Body of pancreas (tissue), 4 donors: ENCODE data around the gene TNIK. TPM values are rescaled to one million over a fixed set of nuclear protein-coding genes. Genes with fewer than 3 reads are reported as not detected.

ENCODE experiments used
- ATAC-seq: fragments of 150-250 bp; one replicate; pipeline ENCODE4 v1.9.1; 2016
- DNase-seq, 4 donors: peaks; one replicate each; pipeline ENCODE4 v3.0.0-alpha.2; 2019
- H3K27ac ChIP-seq, 4 donors: fragments of 200-600 bp; sonication (generic); 1 replicate in 3 of 4; 2 replicates in 1 of 4; pipeline versions ENCODE4 v1.5.1 to v1.6.1; 2016 to 2019; ENCODE audit warnings: mild to moderate bottlenecking in 1 of 4, mixed read lengths in 1 of 4, moderate library complexity in 1 of 4
- H3K27me3 ChIP-seq, 2 donors: fragments of 200-600 bp; sonication (generic); one replicate each; pipeline ENCODE4 v1.6.0; 2016; ENCODE audit warnings: mild to moderate bottlenecking in 1 of 2
- H3K36me3 ChIP-seq, 2 donors: fragments of 200-600 bp; sonication (generic); replicated peaks in 1 of 2; 2 replicates each; pipeline ENCODE4 v1.5.1; 2016; ENCODE audit warnings: low read depth in 2 of 2; ENCODE audit not compliant: insufficient read depth in 1 of 2
- H3K4me1 ChIP-seq: fragments of 200-600 bp; sonication (generic); one replicate; pipeline ENCODE4 v1.6.0; 2016
- H3K4me3 ChIP-seq, 2 donors: fragments of 200-600 bp; sonication (generic); 1 replicate in 1 of 2; 2 replicates in 1 of 2; pipeline ENCODE4 v1.5.1; 2016 to 2019
- H3K9me3 ChIP-seq, 3 donors: fragments of 200-600 bp; sonication (generic); 1 replicate in 2 of 3; 2 replicates in 1 of 3; pipeline ENCODE4 v1.5.1; 2016
- CTCF ChIP-seq, 7 experiments: fragments of 450-650 bp in 4 of 7; fragments of 200-600 bp in 3 of 7; sonication (generic) in 3 of 7; IDR thresholded peaks; one replicate each; pipeline ENCODE4 v1.5.1; 2016 to 2019; ENCODE audit warnings: antibody characterized with exemption in 7 of 7
- POLR2A ChIP-seq, 3 donors: fragments of 450-650 bp; IDR thresholded peaks; one replicate each; pipeline ENCODE4 v1.6.1; 2016; ENCODE audit warnings: antibody characterized with exemption in 3 of 3, mild to moderate bottlenecking in 2 of 3
- WGBS, 2 donors: methylation state at CpG; one replicate each; pipeline ENCODE4 v1.1.5; 2017; 5-methylcytosine and 5-hydroxymethylcytosine counted together
- intact Hi-C: fragments of 100-400 bp; cut with DNase I; formaldehyde crosslinking; loops from one replicate; pipeline ENCODE4 v1.15.1; 2023
- total RNA-seq, 2 donors: library from RNA; depleted of rRNA; stranded (reverse); fragments of >200 nt; gene quantifications; one replicate each; pipeline ENCODE4 v1.1.0, GENCODE V29; 2016

TNIK gene
- total RNA-seq, 2 donors from 2014 or later: 7.6 to 9.6 TPM

GRCh38 chr3:171189394-171190080, 270.7 kb downstream of the TNIK start:
- WGBS, 2 donors: 91 to 92% methylated on average over 3 of the region's 3 CpGs
- DNase-seq (no peak), ATAC-seq (no peak)
- intact Hi-C loops: loop anchor here (10.0 kb wide), 2 partner anchors 275 to 375 kb away; partner anchors contain the start of gene TNIK
- Histone ChIP-seq H3K4me3 (no peak overlapping the region), H3K4me1 (peaks cover 10% of the 10 kb centered on the region), H3K36me3 (no peaks in the 10 kb centered on the region), H3K9me3 (no peaks in the 10 kb centered on the region), H3K27ac (no peak overlapping the region), H3K27me3 (no peaks in the 10 kb centered on the region)
- TF ChIP-seq POLR2A (IDR thresholded peaks at IDR 0.05) (no peak), CTCF (IDR thresholded peaks at IDR 0.05) (no peak)

- DNase-seq (peak; percentile 18 to 37 (median 22)), ATAC-seq (peak; percentile 74)
- 31% methylated on average over 5 of the region's 5 CpGs for WGBS, 2 donors
- intact Hi-C loops: loop anchor here (10.0 kb wide), 2 partner anchors 277 to 377 kb away; partner anchors contain the start of gene TNIK
- Histone ChIP-seq H3K36me3 (no peaks in the 10 kb centered on the region), H3K27ac (no peak overlapping the region), H3K4me3 (no peak overlapping the region), H3K27me3 (no peaks in the 10 kb centered on the region), H3K4me1 (peaks cover 10% of the 10 kb centered on the region), H3K9me3 (no peaks in the 10 kb centered on the region)
- TF ChIP-seq CTCF (IDR thresholded peaks at IDR 0.05) (peak in 6 of 7 experiments; percentile 49 to 76 (median 70)), POLR2A (IDR thresholded peaks at IDR 0.05) (no peak)
Measured at GRCh38 chr3:171187706-171188290, 272.4 kb downstream of the TNIK start.

- no peaks in the 10 kb centered on the region for H3K9me3 ChIP-seq
- TF ChIP-seq CTCF (IDR thresholded peaks at IDR 0.05) (no peak), POLR2A (IDR thresholded peaks at IDR 0.05) (no peak)
- H3K27me3 ChIP-seq: no peaks in the 10 kb centered on the region
- 29 to 33% methylated on average over 3 of the region's 3 CpGs for WGBS, 2 donors
- intact Hi-C loops: loop anchor here (10.0 kb wide), 2 partner anchors 278 to 378 kb away; partner anchors contain the start of gene TNIK
- ATAC-seq: no peak
- no peak overlapping the region for H3K27ac ChIP-seq
- H3K4me1 ChIP-seq: peaks cover 10% of the 10 kb centered on the region
- DNase-seq: no peak
- H3K4me3 ChIP-seq: no peak overlapping the region
- no peaks in the 10 kb centered on the region for H3K36me3 ChIP-seq
Measured at GRCh38 chr3:171186817-171187500, 273.2 kb downstream of the TNIK start.

- no peak overlapping the region for H3K4me3 ChIP-seq
- intact Hi-C loops: loop anchor here (10.0 kb wide), 2 partner anchors 278 to 378 kb away; partner anchors contain the start of gene TNIK
- no peak for TF ChIP-seq POLR2A (IDR thresholded peaks at IDR 0.05)
- TF ChIP-seq CTCF (IDR thresholded peaks at IDR 0.05): no peak
- H3K27ac ChIP-seq: no peak overlapping the region
- DNase-seq: no peak
- no peaks in the 10 kb centered on the region for H3K9me3 ChIP-seq
- no peak for ATAC-seq
- H3K4me1 ChIP-seq: peaks cover 10% of the 10 kb centered on the region
- no peaks in the 10 kb centered on the region for H3K27me3 ChIP-seq
- H3K36me3 ChIP-seq: no peaks in the 10 kb centered on the region
Measured at GRCh38 chr3:171186383-171186782, 273.8 kb downstream of the TNIK start.
